ENCODE results near the gene SPATA18.

- TF ChIP-seq, protein P1, sequence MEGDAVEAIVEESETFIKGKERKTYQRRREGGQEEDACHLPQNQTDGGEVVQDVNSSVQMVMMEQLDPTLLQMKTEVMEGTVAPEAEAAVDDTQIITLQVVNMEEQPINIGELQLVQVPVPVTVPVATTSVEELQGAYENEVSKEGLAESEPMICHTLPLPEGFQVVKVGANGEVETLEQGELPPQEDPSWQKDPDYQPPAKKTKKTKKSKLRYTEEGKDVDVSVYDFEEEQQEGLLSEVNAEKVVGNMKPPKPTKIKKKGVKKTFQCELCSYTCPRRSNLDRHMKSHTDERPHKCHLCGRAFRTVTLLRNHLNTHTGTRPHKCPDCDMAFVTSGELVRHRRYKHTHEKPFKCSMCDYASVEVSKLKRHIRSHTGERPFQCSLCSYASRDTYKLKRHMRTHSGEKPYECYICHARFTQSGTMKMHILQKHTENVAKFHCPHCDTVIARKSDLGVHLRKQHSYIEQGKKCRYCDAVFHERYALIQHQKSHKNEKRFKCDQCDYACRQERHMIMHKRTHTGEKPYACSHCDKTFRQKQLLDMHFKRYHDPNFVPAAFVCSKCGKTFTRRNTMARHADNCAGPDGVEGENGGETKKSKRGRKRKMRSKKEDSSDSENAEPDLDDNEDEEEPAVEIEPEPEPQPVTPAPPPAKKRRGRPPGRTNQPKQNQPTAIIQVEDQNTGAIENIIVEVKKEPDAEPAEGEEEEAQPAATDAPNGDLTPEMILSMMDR (IDR thresholded peaks at IDR 0.05), result no peak
- TF ChIP-seq EP300 (IDR thresholded peaks at IDR 0.05) (no peak), POLR2A (IDR thresholded peaks at IDR 0.05) (no peak)
These were observed 18.5 kb downstream of the SPATA18 start for GRCh38 chr4:52069571-52069970.

All from tibial nerve (tissue), 4 donors.